Measurements from ENCODE around the gene SGK1. TPM values are rescaled to one million over a fixed set of nuclear protein-coding genes. Genes with fewer than 3 reads are reported as not detected.
"Not testable (repeated sequence)": the region's sequence is repeated elsewhere in the genome, so short reads cannot be mapped to it uniquely, and the experiment has no call there.

SGK1 gene
- total RNA-seq, 1 experiment from 2014 or later: 42.6 TPM

- TF ChIP-seq, protein P1, sequence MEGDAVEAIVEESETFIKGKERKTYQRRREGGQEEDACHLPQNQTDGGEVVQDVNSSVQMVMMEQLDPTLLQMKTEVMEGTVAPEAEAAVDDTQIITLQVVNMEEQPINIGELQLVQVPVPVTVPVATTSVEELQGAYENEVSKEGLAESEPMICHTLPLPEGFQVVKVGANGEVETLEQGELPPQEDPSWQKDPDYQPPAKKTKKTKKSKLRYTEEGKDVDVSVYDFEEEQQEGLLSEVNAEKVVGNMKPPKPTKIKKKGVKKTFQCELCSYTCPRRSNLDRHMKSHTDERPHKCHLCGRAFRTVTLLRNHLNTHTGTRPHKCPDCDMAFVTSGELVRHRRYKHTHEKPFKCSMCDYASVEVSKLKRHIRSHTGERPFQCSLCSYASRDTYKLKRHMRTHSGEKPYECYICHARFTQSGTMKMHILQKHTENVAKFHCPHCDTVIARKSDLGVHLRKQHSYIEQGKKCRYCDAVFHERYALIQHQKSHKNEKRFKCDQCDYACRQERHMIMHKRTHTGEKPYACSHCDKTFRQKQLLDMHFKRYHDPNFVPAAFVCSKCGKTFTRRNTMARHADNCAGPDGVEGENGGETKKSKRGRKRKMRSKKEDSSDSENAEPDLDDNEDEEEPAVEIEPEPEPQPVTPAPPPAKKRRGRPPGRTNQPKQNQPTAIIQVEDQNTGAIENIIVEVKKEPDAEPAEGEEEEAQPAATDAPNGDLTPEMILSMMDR (IDR thresholded peaks at IDR 0.05; ENCODE audit: insufficient read depth in 1 of 2, low read depth in 1 of 2, low read length in 1 of 2, severe bottlenecking in 1 of 2, unreplicated experiment in 1 of 2): no peak
- Mint-ChIP-seq H3K27me3 (ENCODE audit: insufficient read depth, unreplicated experiment) (no peaks in the 10 kb centered on the region), H3K4me3 (ENCODE audit: unreplicated experiment) (no peak overlapping the region), H3K9me3 (ENCODE audit: unreplicated experiment) (no peaks in the 10 kb centered on the region), H3K4me1 (ENCODE audit: low read depth, unreplicated experiment) (no peaks in the 10 kb centered on the region), H3K27ac (ENCODE audit: unreplicated experiment) (no peak overlapping the region), H3K36me3 (ENCODE audit: insufficient read depth, unreplicated experiment) (no peaks in the 10 kb centered on the region)
- Histone ChIP-seq H3K36me3 (ENCODE audit: control insufficient read depth, insufficient read depth, low read length) (no peaks in the 10 kb centered on the region), H3K4me1 (no peaks in the 10 kb centered on the region), H3K9me3 (no peaks in the 10 kb centered on the region), H3K27me3 (replicated peaks; ENCODE audit: control insufficient read depth, insufficient read depth, low read length) (no peaks in the 10 kb centered on the region), H3K4me3 (ENCODE audit: low read depth, low read length) (no peak overlapping the region)
- intact Hi-C loops (cut with micrococcal nuclease; ENCODE audit: unreplicated experiment): no loop called here
- ChIA-PET CTCF (no interaction called here), POLR2A (no interaction called here)
- no peak for DNase-seq
- no TSS peak for BruUV-seq (replicated peaks)
Measured at GRCh38 chr6:134308800-134309199, 9.1 kb downstream of the SGK1 start.

DNA sequence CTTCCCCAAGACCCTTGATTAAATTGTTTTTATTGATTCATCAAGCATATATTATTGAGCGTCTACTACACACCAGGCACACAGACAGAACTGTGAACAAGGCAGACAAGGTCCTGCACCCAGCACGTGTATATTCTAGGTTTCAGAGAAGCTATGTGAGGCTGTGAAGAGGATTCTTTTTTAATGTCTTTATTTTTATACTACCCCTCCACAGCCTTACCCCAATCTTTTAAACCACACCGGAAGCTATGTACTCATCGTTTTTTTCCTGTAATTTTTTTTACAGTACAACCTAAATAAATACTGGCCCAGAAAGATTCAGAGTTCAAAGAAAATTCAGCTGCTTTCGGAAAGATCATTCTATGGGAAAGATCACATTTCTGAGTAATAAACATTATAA is 10.0 kb downstream of the SGK1 start:
- Mint-ChIP-seq H3K4me3 (ENCODE audit: unreplicated experiment) (no peak overlapping the region), H3K27ac (ENCODE audit: unreplicated experiment) (no peak overlapping the region), H3K27me3 (ENCODE audit: insufficient read depth, unreplicated experiment) (no peaks in the 10 kb centered on the region), H3K9me3 (ENCODE audit: unreplicated experiment) (no peaks in the 10 kb centered on the region), H3K36me3 (ENCODE audit: insufficient read depth, unreplicated experiment) (no peaks in the 10 kb centered on the region), H3K4me1 (ENCODE audit: low read depth, unreplicated experiment) (no peaks in the 10 kb centered on the region)
- BruUV-seq (replicated peaks): no TSS peak
- no peaks in the 10 kb centered on the region for H3K36me3 ChIP-seq (ENCODE audit: control insufficient read depth, insufficient read depth, low read length)
- TF ChIP-seq, protein P1 (IDR thresholded peaks at IDR 0.05; ENCODE audit: insufficient read depth in 1 of 2, low read depth in 1 of 2, low read length in 1 of 2, severe bottlenecking in 1 of 2, unreplicated experiment in 1 of 2): no peak
- no peaks in the 10 kb centered on the region for H3K9me3 ChIP-seq
- ChIA-PET CTCF (no interaction called here), POLR2A (no interaction called here)
- no peaks in the 10 kb centered on the region for H3K4me1 ChIP-seq
- intact Hi-C loops (cut with micrococcal nuclease; ENCODE audit: unreplicated experiment): no loop called here
- H3K4me3 ChIP-seq (ENCODE audit: low read depth, low read length): no peak overlapping the region
- no peaks in the 10 kb centered on the region for H3K27me3 ChIP-seq (replicated peaks; ENCODE audit: control insufficient read depth, insufficient read depth, low read length)
- DNase-seq: no peak

GRCh38 chr6:134307075-134307474 is 10.8 kb downstream of the SGK1 start:
- no peaks in the 10 kb centered on the region for H3K4me1 Mint-ChIP-seq (ENCODE audit: low read depth, unreplicated experiment)
- ChIA-PET POLR2A (no interaction called here), CTCF (no interaction called here)
- no peaks in the 10 kb centered on the region for H3K27me3 Mint-ChIP-seq (ENCODE audit: insufficient read depth, unreplicated experiment)
- no peaks in the 10 kb centered on the region for H3K27me3 ChIP-seq (replicated peaks; ENCODE audit: control insufficient read depth, insufficient read depth, low read length)
- intact Hi-C loops (cut with micrococcal nuclease; ENCODE audit: unreplicated experiment): no loop called here
- H3K4me3 ChIP-seq (ENCODE audit: low read depth, low read length): no peak overlapping the region
- H3K27ac Mint-ChIP-seq (ENCODE audit: unreplicated experiment): no peak overlapping the region
- H3K9me3 Mint-ChIP-seq (ENCODE audit: unreplicated experiment): no peaks in the 10 kb centered on the region
- DNase-seq: no peak
- H3K9me3 ChIP-seq: no peaks in the 10 kb centered on the region
- no peaks in the 10 kb centered on the region for H3K36me3 Mint-ChIP-seq (ENCODE audit: insufficient read depth, unreplicated experiment)
- no TSS peak for BruUV-seq (replicated peaks)
- no peaks in the 10 kb centered on the region for H3K36me3 ChIP-seq (ENCODE audit: control insufficient read depth, insufficient read depth, low read length)
- TF ChIP-seq, protein P1 (IDR thresholded peaks at IDR 0.05; ENCODE audit: insufficient read depth in 1 of 2, low read depth in 1 of 2, low read length in 1 of 2, severe bottlenecking in 1 of 2, unreplicated experiment in 1 of 2): no peak
- H3K4me3 Mint-ChIP-seq (ENCODE audit: unreplicated experiment): no peak overlapping the region
- no peaks in the 10 kb centered on the region for H3K4me1 ChIP-seq

DNA sequence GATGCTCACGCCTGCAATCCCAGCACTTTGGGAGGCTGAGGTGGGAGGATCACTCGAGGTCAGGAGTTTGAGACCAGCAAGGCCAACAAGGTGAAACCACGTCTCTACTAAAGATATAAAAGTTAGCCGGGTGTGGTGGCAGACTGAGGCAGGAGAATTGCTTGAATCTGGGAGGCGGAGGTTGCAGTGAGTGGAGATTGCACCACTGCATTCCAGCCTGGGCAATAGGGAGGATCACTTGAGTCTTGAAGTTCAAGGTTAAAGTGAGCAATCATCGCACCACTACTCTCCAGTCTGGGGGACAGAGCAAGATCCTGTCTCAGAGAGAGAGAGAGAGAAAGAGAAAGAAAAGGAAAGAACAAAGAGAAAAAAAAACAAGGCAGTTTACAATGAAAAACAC is 13.5 kb downstream of the SGK1 start:
- H3K27me3 Mint-ChIP-seq (ENCODE audit: insufficient read depth, unreplicated experiment); H3K27ac Mint-ChIP-seq (ENCODE audit: unreplicated experiment); H3K4me3 ChIP-seq (ENCODE audit: low read depth, low read length); H3K36me3 Mint-ChIP-seq (ENCODE audit: insufficient read depth, unreplicated experiment); POLR2A ChIA-PET; H3K9me3 ChIP-seq; DNase-seq; H3K36me3 ChIP-seq (ENCODE audit: control insufficient read depth, insufficient read depth, low read length); H3K4me1 Mint-ChIP-seq (ENCODE audit: low read depth, unreplicated experiment); H3K4me3 Mint-ChIP-seq (ENCODE audit: unreplicated experiment); intact Hi-C loops (cut with micrococcal nuclease; ENCODE audit: unreplicated experiment); CTCF ChIA-PET; H3K9me3 Mint-ChIP-seq (ENCODE audit: unreplicated experiment); H3K27me3 ChIP-seq (replicated peaks; ENCODE audit: control insufficient read depth, insufficient read depth, low read length); BruUV-seq (replicated peaks); H3K4me1 ChIP-seq: not testable (repeated sequence)

Measured in Caco-2 (cell line).